Peyer's patch (tissue), 4 donors: Measurements from ENCODE around the gene RABL2B. TPM values are rescaled to one million over a fixed set of nuclear protein-coding genes. Genes with fewer than 3 reads are reported as not detected.
A peak's percentile ranks its signal among the peaks of the same experiment; 100 is the strongest.

Source experiments
- DNase-seq, 3 donors: peaks; one replicate each; pipeline ENCODE4 v3.0.0-alpha.2; 2017 to 2019
- H3K27ac ChIP-seq, 4 donors: fragments of 200-600 bp; sonication (generic); one replicate each; pipeline ENCODE4 v1.5.1; 2016 to 2019
- H3K27me3 ChIP-seq, 2 donors: fragments of 200-600 bp; sonication (generic); one replicate each; pipeline ENCODE4 v1.5.1; 2019
- H3K36me3 ChIP-seq, 3 donors: fragments of 200-600 bp; sonication (generic); one replicate each; pipeline ENCODE4 v1.5.1; 2016 to 2019
- H3K4me1 ChIP-seq, 4 donors: fragments of 200-600 bp; sonication (generic); one replicate each; pipeline ENCODE4 v1.5.1; 2016 to 2019
- H3K4me3 ChIP-seq, 4 donors: fragments of 200-600 bp; sonication (generic); 1 replicate in 3 of 4; 2 replicates in 1 of 4; pipeline ENCODE4 v1.5.1; 2016 to 2019; ENCODE audit warnings: mild to moderate bottlenecking in 1 of 4
- H3K9me3 ChIP-seq, 4 donors: fragments of 200-600 bp; sonication (generic); one replicate each; pipeline ENCODE4 v1.5.1; 2016 to 2019; ENCODE audit warnings: mild to moderate bottlenecking in 1 of 4
- CTCF ChIP-seq, 6 experiments: fragments of 450-650 bp in 4 of 6; fragments of 200-600 bp in 2 of 6; sonication (generic) in 1 of 6; IDR thresholded peaks; one replicate each; pipeline ENCODE4 v1.5.1; 2017 to 2019; ENCODE audit warnings: antibody characterized with exemption in 6 of 6, mild to moderate bottlenecking in 3 of 6, moderate library complexity in 1 of 6
- POLR2A ChIP-seq, 2 donors: fragments of 450-650 bp; IDR thresholded peaks; one replicate each; pipeline ENCODE4 v1.5.1; 2017; ENCODE audit warnings: antibody characterized with exemption in 2 of 2, mild to moderate bottlenecking in 2 of 2, moderate library complexity in 2 of 2
- total RNA-seq, 4 donors: library from RNA; depleted of rRNA; stranded (reverse); fragments of >200 nt; gene quantifications; one replicate each; pipeline ENCODE4 v1.1.0, GENCODE V29; 2016

Gene RABL2B
- total RNA-seq, 4 donors from 2014 or later, result 10.2 to 41.3 (median 27.7) TPM

GRCh38 chr22:50730013-50730891 is 53.2 kb downstream of the RABL2B start:
- Histone ChIP-seq H3K9me3 (no peaks in the 10 kb centered on the region), H3K27ac (no peak overlapping the region), H3K4me3 (no peak overlapping the region), H3K4me1 (peaks cover 0 to 8% (median 2%) of the 10 kb centered on the region in 4 donors), H3K36me3 (no peaks in the 10 kb centered on the region), H3K27me3 (no peaks in the 10 kb centered on the region)
- peak in 1 of 3 donors; percentile 36 for DNase-seq
- TF ChIP-seq POLR2A (IDR thresholded peaks at IDR 0.05) (no peak), CTCF (IDR thresholded peaks at IDR 0.05) (no peak)

- no peaks in the 10 kb centered on the region for H3K27me3 ChIP-seq
- peaks cover 0 to 8% (median 2%) of the 10 kb centered on the region in 4 donors for H3K4me1 ChIP-seq
- no peak overlapping the region for H3K4me3 ChIP-seq
- no peaks in the 10 kb centered on the region for H3K9me3 ChIP-seq
- H3K36me3 ChIP-seq, result no peaks in the 10 kb centered on the region
- peak in 2 of 3 donors; percentile 67 to 77 for DNase-seq
- H3K27ac ChIP-seq, result no peak overlapping the region
- TF ChIP-seq POLR2A (IDR thresholded peaks at IDR 0.05), result no peak
- TF ChIP-seq CTCF (IDR thresholded peaks at IDR 0.05), result no peak
Measured at GRCh38 chr22:50729391-50730012, 53.9 kb downstream of the RABL2B start.

GRCh38 chr22:50728523-50728931 is 54.9 kb downstream of the RABL2B start:
- no peak for DNase-seq
- Histone ChIP-seq H3K27me3 (no peaks in the 10 kb centered on the region), H3K4me1 (peaks cover 0 to 8% (median 2%) of the 10 kb centered on the region in 4 donors), H3K4me3 (no peak overlapping the region), H3K36me3 (no peaks in the 10 kb centered on the region), H3K9me3 (no peaks in the 10 kb centered on the region), H3K27ac (no peak overlapping the region)
- TF ChIP-seq POLR2A (IDR thresholded peaks at IDR 0.05) (no peak), CTCF (IDR thresholded peaks at IDR 0.05) (no peak)

GRCh38 chr22:50727678-50728522 is 55.5 kb downstream of the RABL2B start:
- Histone ChIP-seq H3K27ac (no peak overlapping the region), H3K4me1 (peaks cover 0 to 8% (median 2%) of the 10 kb centered on the region in 4 donors), H3K27me3 (no peaks in the 10 kb centered on the region), H3K9me3 (no peaks in the 10 kb centered on the region), H3K36me3 (no peaks in the 10 kb centered on the region), H3K4me3 (no peak overlapping the region)
- TF ChIP-seq CTCF (IDR thresholded peaks at IDR 0.05) (no peak), POLR2A (IDR thresholded peaks at IDR 0.05) (no peak)
- no peak for DNase-seq

- H3K4me3 ChIP-seq, result no peak overlapping the region
- no peaks in the 10 kb centered on the region for H3K36me3 ChIP-seq
- no peak overlapping the region for H3K27ac ChIP-seq
- no peaks in the 10 kb centered on the region for H3K9me3 ChIP-seq
- no peaks in the 10 kb centered on the region for H3K27me3 ChIP-seq
- no peak for TF ChIP-seq CTCF (IDR thresholded peaks at IDR 0.05)
- TF ChIP-seq POLR2A (IDR thresholded peaks at IDR 0.05), result no peak
- no peak for DNase-seq
- H3K4me1 ChIP-seq, result peaks cover 0 to 4% (median under 1%) of the 10 kb centered on the region in 4 donors
Measured at GRCh38 chr22:50726643-50727340, 56.6 kb downstream of the RABL2B start.
